Measurements from ENCODE around the gene MCM6. TPM values are rescaled to one million over a fixed set of nuclear protein-coding genes. Genes with fewer than 3 reads are reported as not detected.
"Not testable (repeated sequence)": the region's sequence is repeated elsewhere in the genome, so short reads cannot be mapped to it uniquely, and the experiment has no call there.

MCM6 gene
- 42.9 and 43.5 TPM in 2 replicates for polyA plus RNA-seq (2014; cell fraction: cytosol; rRNA removed)
- 30.6 and 43.4 TPM in 2 replicates for polyA plus RNA-seq (2014; cell fraction: nucleus; rRNA removed)

DNA sequence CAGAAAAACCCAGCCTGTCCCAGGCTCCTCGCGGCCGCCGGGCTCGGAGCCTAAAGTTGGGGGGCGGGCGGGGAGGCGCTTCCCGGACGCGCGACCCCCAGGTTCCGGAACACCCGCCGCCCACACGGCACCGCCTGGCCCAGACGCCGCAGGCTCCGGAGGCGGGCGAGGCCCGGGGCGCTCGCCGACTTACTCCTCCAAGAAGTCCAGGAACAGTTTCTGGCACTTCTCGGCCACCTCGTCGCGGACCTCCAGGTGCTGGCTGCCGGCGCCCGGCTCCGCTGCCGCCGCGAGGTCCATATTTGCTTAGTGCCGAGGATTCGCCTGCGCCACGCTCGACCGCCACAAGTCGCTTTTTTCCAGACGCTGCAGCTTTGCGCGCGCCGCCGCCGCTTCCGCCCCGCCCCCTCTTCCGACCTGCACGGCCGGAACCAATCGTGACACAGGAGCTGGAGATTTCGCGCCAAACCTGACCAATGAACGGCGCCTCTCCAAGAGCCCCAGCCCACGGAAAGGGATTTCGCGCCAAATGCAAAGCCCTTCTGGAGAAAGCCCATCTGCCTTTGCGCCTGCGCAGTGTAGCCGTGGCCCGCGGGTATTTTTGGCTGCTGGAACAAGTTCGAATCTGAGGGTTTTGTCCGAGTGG lies at the start of gene MCM6:
Gene MCM6, minus strand, starts transcription at position 378 of the 646 bp plus-strand sequence. Its CDS starts 78 bp downstream, at position 300.
- DNase-seq (ENCODE audit: low spot score), result peak; percentile 99

DNA sequence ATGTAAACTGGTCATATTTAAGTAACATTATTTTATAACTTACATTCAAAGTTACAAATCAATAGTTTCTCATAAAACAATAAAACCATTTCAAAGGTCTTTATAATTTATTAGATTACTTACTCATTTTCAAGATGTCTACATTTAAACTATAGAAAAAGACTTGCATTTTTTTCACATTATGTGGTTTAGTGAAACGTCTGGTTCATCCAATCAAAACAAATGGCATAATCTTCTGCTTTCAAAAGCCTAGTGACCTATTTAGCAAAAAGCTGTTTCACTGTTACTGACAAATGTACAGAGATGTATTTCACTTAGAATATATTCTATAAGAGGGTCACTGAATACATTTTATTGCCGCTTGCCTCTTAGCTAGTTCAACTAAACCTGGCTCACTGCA lies 49.3 kb upstream of the MCM6 start:
- DNase-seq (ENCODE audit: low spot score), result no peak

DNA sequence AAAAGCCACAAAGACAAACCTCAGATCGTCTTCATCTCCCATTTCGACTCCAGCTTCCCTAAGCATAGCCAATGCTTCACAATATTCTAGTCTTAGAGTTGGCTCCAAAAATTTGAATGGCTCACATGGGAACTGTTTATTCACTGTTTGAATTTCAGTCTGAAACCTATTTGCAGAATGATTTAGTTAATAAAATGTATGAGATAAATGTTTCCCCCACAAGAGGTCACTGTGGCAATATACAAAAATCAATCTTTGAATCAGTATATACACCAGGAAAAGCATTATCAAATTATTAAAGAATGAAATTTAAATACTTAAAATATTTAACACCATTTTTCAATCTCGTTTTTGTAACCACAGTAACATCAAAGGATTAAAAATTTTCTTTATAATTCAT lies 40.0 kb upstream of the MCM6 start:
- DNase-seq (ENCODE audit: low spot score), result peak; percentile 18

GRCh38 chr2:135914485-135914884 lies 38.2 kb upstream of the MCM6 start:
- no peak for DNase-seq (ENCODE audit: low spot score)

DNA sequence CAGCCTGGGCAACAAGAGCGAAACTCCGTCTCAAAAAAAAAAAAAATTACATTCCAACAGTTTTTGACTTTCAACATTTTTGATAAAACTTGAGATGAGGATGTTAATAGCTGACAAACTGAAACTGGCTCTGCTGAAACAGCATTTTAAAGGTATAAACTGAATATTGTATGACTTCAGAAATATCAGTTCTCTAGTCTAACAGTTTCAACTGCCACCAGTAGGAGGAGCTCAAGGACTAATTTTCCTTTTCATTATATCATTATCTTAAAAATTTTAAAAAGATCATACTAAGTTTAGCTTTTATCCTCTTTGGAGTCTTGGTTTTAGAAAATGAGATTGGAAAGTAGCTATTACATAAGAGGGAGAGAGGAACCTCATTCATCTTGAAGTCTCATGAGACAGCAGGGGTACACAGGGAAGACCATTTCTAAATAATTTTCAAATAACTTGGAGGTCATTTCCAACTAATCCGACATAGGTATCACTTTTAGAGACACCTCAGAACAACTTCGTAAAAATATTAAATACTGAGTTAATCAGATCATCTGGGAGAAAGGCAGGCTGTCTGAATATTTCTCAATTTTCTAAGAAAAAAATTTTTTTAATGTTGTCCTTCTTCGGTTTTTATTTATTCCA lies 37.6 kb upstream of the MCM6 start:
- peak; percentile 40 for DNase-seq (ENCODE audit: low spot score)

DNA sequence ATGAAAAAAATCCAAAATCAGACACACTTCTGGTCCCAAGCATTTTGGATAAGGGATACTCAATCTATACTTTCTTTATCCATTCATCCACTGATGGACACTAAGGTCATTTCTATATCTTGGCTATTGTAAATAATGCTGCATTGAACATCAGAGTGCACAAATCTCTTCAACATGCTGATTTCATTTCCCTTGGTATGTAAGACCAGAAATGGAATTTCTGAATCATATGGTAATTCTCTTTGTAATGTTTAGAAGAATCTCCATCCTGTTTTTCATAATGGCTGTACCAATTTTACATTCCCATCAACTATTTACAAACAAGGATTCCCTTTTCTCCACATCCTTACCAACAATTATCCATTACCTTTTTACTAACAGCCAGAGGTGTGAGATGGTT lies 33.7 kb upstream of the MCM6 start:
- no peak for DNase-seq (ENCODE audit: low spot score)

DNA sequence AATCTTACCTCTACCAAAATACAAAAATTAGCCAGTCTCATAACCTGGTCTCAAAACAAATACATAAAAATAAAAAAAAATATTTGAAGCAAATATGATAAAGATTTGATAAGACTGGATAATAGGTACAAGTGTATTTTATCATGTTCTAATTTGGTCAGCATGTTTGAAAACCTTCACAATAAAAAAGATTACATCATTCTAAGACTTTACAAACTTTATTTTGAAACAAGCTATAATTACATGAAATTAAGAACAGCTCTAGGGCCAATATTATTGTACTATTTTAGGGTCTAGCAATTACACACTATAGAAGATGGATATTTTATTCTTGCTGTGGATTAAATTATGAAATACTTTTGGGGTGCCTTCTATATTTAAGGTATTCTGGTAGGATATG lies 29.4 kb upstream of the MCM6 start:
- DNase-seq (ENCODE audit: low spot score), result no peak

GRCh38 chr2:135904341-135904989 lies 28.2 kb upstream of the MCM6 start:
- no peak for DNase-seq (ENCODE audit: low spot score)

DNA sequence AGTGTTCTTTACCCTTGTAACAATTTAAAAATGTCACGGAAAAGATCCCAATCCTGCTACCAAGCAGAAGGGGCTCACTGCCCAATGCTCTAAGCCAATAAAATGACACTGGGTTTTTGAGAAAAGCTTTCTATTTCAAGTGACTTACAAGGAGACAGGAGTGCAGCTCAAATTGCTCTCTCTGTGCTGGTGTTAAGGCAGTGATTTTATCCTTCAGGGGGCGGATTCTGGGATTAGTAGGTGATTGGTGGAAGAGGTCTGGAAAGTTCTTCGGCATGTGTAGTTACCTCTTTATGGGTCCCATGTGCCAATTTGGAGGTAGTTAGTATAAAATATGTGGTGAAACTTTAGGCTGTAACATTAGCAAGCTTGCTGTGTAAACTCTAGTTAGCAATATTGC lies 27.4 kb upstream of the MCM6 start:
- DNase-seq (ENCODE audit: low spot score), result no peak

DNA sequence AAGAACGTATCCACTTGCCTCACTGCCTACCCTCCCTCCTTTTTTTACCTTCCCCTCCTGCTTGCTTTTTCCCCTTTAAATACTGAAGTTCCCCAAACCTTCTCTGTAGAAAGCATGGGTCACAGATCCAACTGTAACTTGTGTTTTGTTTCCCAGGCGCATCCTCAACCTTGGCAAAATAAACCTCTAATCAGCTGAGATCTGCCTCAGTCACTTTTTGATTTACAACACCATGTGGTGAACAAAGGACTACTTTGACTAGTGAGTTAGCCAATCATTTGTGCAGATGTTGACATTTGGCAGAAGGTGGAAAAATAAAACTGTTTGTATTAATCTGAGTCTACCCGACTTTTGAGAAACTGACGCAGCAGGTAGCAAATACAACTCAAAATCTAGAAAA lies 23.3 kb upstream of the MCM6 start:
- DNase-seq (ENCODE audit: low spot score), result no peak

GRCh38 chr2:135898234-135898786 lies 22.1 kb upstream of the MCM6 start:
- DNase-seq (ENCODE audit: low spot score), result no peak

DNA sequence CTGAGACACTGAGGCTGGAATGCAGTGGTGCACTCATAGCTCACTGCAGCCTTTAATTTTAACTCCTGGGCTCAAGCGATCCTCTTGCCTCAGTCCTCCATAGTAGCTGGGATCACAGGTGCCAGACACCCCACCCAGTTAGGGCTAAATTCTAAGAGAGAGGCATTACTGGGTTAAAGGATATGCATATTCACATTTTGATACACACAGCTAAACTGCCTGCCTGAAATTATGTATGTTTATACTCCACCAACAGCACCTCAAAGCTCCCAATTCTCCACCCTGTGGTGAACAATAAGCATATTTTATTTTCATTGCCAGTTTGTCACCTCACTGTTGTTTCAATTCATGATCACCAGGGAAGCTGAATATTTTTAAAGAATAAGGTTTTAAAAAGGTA lies 18.7 kb upstream of the MCM6 start:
- no peak for DNase-seq (ENCODE audit: low spot score)

DNA sequence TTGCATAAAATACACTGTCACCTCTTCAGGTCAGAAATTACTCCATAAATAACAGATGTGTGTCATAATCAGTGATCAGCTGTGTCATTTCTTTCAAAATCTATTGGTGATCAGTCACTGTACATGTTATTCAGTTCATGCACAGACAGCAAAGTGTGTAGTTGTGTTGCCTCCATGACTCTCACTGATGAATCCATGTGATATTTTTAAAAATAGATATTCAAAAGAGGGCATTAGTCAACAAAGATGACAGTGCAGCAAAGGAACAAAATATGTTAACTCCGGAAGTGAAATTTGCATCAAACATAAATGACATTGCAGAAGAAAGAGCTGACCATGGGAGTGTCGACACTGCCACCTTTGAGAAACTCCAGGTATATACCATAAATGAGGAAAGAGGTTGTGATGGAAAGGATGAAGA lies 17.1 kb upstream of the MCM6 start:
- no peak for DNase-seq (ENCODE audit: low spot score)

DNA sequence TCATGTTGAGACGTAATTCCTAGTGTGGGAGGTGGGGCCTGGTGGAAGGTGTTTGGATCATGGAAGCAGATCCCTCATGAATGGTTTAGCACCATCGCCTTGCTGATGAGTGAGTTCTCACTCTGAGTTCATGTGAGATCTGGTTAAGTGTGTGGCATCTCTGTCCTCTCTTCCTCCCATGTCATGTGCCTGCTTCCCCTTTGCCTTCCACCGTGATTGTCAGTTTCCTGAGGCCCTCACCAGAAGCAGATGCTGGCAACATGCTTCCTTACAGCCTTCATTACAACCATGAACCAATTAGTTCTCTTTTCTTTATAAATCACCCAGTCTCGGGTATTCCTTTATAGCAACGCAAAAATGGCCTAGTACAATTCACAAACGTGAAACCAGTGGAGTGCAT lies 14.6 kb upstream of the MCM6 start:
- no peak for DNase-seq (ENCODE audit: low spot score)

DNA sequence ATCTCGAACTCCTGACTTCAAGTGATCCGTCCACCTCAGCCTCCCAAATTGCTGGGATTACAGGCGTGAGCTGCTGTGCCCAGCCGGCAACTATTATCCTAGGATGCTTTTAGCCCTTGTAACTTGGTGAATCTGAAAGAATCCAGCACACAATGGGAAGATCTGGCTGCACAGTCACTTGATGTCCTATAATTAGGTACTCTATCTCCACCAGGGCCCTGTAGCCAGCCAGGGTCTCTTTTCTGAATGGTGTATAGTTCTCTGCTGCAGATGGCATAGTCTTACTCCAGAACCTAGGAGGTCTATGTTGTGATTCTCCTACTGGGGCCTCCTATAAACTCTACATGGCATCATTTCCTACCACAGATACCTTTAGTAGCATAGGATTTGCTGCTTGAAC lies 13.9 kb upstream of the MCM6 start:
- no peak for DNase-seq (ENCODE audit: low spot score)

GRCh38 chr2:135888587-135888986 lies 12.3 kb upstream of the MCM6 start:
- not testable (repeated sequence) for DNase-seq (ENCODE audit: low spot score)

DNA sequence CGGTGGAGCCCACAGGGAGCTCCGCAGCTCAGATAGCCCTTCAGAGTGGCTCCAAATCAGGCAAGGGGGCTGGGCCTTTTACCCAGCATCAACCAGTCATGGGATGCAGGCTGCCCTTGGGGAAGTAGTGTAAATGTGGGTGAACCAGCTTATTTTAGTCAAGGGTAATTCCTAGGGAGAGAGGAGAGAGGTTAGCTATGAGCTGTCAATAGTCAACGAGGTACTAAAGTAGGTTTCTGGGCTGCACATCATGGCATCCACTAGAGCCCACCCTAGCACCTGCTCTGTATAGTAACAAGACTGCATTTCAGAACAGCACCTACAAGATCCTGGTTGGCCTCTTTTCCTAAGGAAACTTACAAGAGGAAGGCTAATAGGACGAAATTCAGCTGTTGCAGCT lies 9.5 kb upstream of the MCM6 start:
- no peak for DNase-seq (ENCODE audit: low spot score)

DNA sequence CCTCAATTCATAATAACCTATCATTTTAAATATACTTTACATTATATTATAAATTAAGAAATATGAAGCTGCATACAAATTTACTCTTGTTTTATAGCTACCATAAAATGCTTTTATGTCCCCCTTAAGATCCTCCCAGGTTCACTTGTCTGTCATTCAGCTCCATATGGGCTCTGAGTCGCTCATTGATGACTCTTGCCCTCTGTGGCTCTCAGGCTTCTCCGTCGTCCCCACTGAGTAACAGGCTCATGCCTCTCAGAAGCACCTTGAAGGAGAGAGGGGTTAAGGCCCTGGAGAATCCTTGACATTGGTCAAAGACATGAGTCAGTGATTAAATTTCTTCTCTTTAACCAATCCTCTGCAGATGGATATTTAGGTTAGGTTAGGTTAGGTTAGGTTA lies 6.2 kb upstream of the MCM6 start:
- no peak for DNase-seq (ENCODE audit: low spot score)

DNA sequence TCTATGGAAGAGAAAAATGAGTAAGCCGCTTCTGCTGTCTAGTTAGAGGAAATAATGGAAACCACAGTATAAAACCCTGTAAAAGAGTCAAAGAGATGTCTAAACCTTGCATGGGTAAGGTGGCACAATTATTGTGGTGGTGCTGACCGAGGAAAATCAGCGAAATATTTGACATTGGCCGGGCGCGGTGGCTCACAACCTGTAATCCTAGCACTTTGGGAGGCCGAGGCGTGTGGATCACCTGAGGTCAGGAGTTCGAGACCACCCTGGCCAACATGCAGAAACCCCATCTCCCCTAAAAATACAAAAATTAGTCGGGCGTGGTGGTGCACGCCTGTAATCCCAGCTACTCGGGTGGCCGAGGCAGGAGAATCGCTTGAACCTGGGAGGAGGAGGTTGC lies 527 bp upstream of the MCM6 start:
- DNase-seq (ENCODE audit: low spot score), result not testable (repeated sequence)

- peak; percentile 27 for DNase-seq (ENCODE audit: low spot score)
These were observed 665 bp downstream of the MCM6 start for GRCh38 chr2:135875491-135876065.

DNA sequence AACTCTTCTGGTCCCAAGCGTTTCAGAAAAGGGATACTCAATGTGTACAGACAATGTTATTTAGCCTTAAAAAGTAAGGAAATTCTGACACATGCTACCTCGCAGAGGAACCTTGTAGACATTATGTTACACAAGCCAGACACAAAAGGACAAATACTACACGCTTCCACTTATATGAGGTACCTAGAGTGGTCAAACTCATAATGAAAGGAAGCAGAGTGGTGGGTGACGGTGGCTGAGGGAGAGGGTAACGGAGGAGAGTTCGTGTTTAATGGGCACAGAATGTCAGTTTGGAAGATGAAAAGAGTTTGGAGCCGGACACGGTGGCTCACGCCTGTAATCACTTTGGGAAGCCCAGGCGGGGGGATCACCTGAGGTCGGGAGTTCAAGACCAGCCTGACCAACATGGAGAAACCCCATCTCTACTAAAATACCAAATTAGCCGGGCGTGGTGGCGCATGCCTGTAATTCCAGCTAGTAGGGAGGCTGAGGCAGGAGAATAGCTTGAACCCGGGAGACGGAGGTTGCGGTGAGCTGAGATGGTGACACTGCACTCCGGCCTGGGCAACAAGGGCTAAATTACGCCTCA lies 1.4 kb downstream of the MCM6 start:
- no peak for DNase-seq (ENCODE audit: low spot score)

DNA sequence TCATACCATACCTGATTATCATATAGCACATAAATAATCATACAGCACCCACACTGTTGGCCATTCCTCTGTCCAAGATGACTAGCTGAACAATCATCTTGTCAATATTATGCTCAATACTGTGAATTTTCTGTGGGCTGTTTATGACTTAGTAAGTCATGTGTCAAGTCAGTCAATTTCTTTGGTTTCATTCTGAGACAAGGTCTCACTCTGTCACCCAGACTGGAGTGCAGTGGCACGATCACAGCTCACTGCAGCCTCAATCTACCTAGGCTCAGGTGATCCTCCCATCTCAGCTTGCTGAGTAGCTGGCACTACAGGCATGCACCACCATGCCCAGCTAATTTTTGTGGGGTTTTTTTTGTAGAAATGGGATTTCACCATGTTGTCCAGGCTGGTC lies 5.7 kb downstream of the MCM6 start:
- DNase-seq (ENCODE audit: low spot score), result no peak
